ENCODE measurements around the gene POF1B. TPM values are rescaled to one million over a fixed set of nuclear protein-coding genes. Genes with fewer than 3 reads are reported as not detected.
A peak's percentile ranks its signal among the peaks of the same experiment; 100 is the strongest.
"Not testable (repeated sequence)": the region's sequence is repeated elsewhere in the genome, so short reads cannot be mapped to it uniquely, and the experiment has no call there.

The POF1B gene
- total and polyA plus RNA-seq, 4 experiments from 2014 or later = 0.49 to 0.90 (median 0.84) TPM

- H3K4me3 Mint-ChIP-seq = no peak overlapping the region
- intact Hi-C loops (cut with micrococcal nuclease) = no loop called here
- no peaks in the 10 kb centered on the region for H3K4me1 ChIP-seq (ENCODE audit: insufficient read depth, low read length)
- no peaks in the 10 kb centered on the region for H3K27me3 Mint-ChIP-seq
- H3K9me3 Mint-ChIP-seq = peaks cover 0 to 12% (median 3%) of the 10 kb centered on the region in 8 donors
- no peaks in the 10 kb centered on the region for H3K36me3 ChIP-seq (ENCODE audit: insufficient read depth, low read length)
- ChIA-PET POLR2A (ENCODE audit: partially characterized antibody) (no interaction called here), CTCF (ENCODE audit: partially characterized antibody) (no interaction called here)
- H3K36me3 Mint-ChIP-seq = no peaks in the 10 kb centered on the region
- H3K27me3 ChIP-seq (ENCODE audit: insufficient read depth, low read length) = no peaks in the 10 kb centered on the region
- peak in 1 of 5 donors; percentile 0 for DNase-seq
- no peak overlapping the region for H3K27ac ChIP-seq (ENCODE audit: low read depth, low read length)
- no peaks in the 10 kb centered on the region for H3K9me3 ChIP-seq (ENCODE audit: control insufficient read depth in 1 of 2, low read length in 2 of 2)
- H3K4me1 Mint-ChIP-seq = no peaks in the 10 kb centered on the region
- H3K4me3 ChIP-seq (ENCODE audit: low read length in 2 of 2) = no peak overlapping the region
- no peak overlapping the region for H3K27ac Mint-ChIP-seq
Observed at GRCh38 chrX:85309717-85310116, 69.7 kb downstream of the POF1B start.

- ChIA-PET POLR2A (ENCODE audit: partially characterized antibody) (no interaction called here), CTCF (ENCODE audit: partially characterized antibody) (no interaction called here)
- no peaks in the 10 kb centered on the region for H3K27me3 Mint-ChIP-seq
- no peak overlapping the region for H3K27ac Mint-ChIP-seq
- Histone ChIP-seq H3K4me1 (ENCODE audit: insufficient read depth, low read length) (no peaks in the 10 kb centered on the region), H3K36me3 (ENCODE audit: insufficient read depth, low read length) (no peaks in the 10 kb centered on the region), H3K27ac (ENCODE audit: low read depth, low read length) (no peak overlapping the region), H3K4me3 (ENCODE audit: low read length in 2 of 2) (no peak overlapping the region), H3K9me3 (ENCODE audit: control insufficient read depth in 1 of 2, low read length in 2 of 2) (no peaks in the 10 kb centered on the region), H3K27me3 (ENCODE audit: insufficient read depth, low read length) (no peaks in the 10 kb centered on the region)
- H3K36me3 Mint-ChIP-seq = no peaks in the 10 kb centered on the region
- no peak overlapping the region for H3K4me3 Mint-ChIP-seq
- intact Hi-C loops (cut with micrococcal nuclease) = no loop called here
- no peaks in the 10 kb centered on the region for H3K4me1 Mint-ChIP-seq
- H3K9me3 Mint-ChIP-seq = peaks cover 0 to 4% (median 0%) of the 10 kb centered on the region in 8 donors
- no peak for DNase-seq
Observed at GRCh38 chrX:85303544-85303943, 75.9 kb downstream of the POF1B start.

- no peaks in the 10 kb centered on the region for H3K36me3 ChIP-seq (ENCODE audit: insufficient read depth, low read length)
- no peak overlapping the region for H3K27ac ChIP-seq (ENCODE audit: low read depth, low read length)
- Mint-ChIP-seq H3K4me3 (no peak overlapping the region), H3K9me3 (peaks cover 0 to 13% (median 3%) of the 10 kb centered on the region in 8 donors), H3K36me3 (no peaks in the 10 kb centered on the region), H3K27me3 (no peaks in the 10 kb centered on the region), H3K4me1 (no peaks in the 10 kb centered on the region), H3K27ac (no peak overlapping the region)
- H3K4me1 ChIP-seq (ENCODE audit: insufficient read depth, low read length) = no peaks in the 10 kb centered on the region
- no peak overlapping the region for H3K4me3 ChIP-seq (ENCODE audit: low read length in 2 of 2)
- no peaks in the 10 kb centered on the region for H3K27me3 ChIP-seq (ENCODE audit: insufficient read depth, low read length)
- intact Hi-C loops (cut with micrococcal nuclease) = no loop called here
- POLR2A ChIA-PET (ENCODE audit: partially characterized antibody) = no interaction called here
- CTCF ChIA-PET (ENCODE audit: partially characterized antibody) = no interaction called here
- no peak for DNase-seq
- H3K9me3 ChIP-seq (ENCODE audit: control insufficient read depth in 1 of 2, low read length in 2 of 2) = no peaks in the 10 kb centered on the region
Observed at GRCh38 chrX:85288992-85289723, 90.3 kb downstream of the POF1B start.

GRCh38 chrX:85285286-85285685 lies 94.2 kb downstream of the POF1B start:
- DNase-seq; H3K27me3 ChIP-seq (ENCODE audit: insufficient read depth, low read length); H3K36me3 Mint-ChIP-seq; H3K9me3 ChIP-seq (ENCODE audit: control insufficient read depth in 1 of 2, low read length in 2 of 2); H3K36me3 ChIP-seq (ENCODE audit: insufficient read depth, low read length); H3K9me3 Mint-ChIP-seq; intact Hi-C loops (cut with micrococcal nuclease); H3K27ac ChIP-seq (ENCODE audit: low read depth, low read length); H3K27me3 Mint-ChIP-seq; CTCF ChIA-PET (ENCODE audit: partially characterized antibody); H3K27ac Mint-ChIP-seq; POLR2A ChIA-PET (ENCODE audit: partially characterized antibody); H3K4me3 Mint-ChIP-seq; H3K4me3 ChIP-seq (ENCODE audit: low read length in 2 of 2); H3K4me1 Mint-ChIP-seq; H3K4me1 ChIP-seq (ENCODE audit: insufficient read depth, low read length): not testable (repeated sequence)

- CTCF ChIA-PET (ENCODE audit: partially characterized antibody) = no interaction called here
- Mint-ChIP-seq H3K36me3 (no peaks in the 10 kb centered on the region), H3K4me3 (peak overlapping the region; percentile 83 to 92 (median 86)), H3K27me3 (peaks cover 3 to 9% of the 10 kb centered on the region in 2 donors), H3K4me1 (peaks cover 6 to 13% (median 11%) of the 10 kb centered on the region in 4 donors), H3K27ac (peak overlapping the region in 6 of 7 donors; percentile 11 to 74 (median 48)), H3K9me3 (peaks cover 0 to 4% (median 0%) of the 10 kb centered on the region in 8 donors)
- H3K4me1 ChIP-seq (ENCODE audit: insufficient read depth, low read length) = no peaks in the 10 kb centered on the region
- H3K27me3 ChIP-seq (ENCODE audit: insufficient read depth, low read length) = no peaks in the 10 kb centered on the region
- no peaks in the 10 kb centered on the region for H3K9me3 ChIP-seq (ENCODE audit: control insufficient read depth in 1 of 2, low read length in 2 of 2)
- POLR2A ChIA-PET (ENCODE audit: partially characterized antibody) = no interaction called here
- peak in 3 of 5 donors; percentile 2 to 19 (median 2) for DNase-seq
- H3K4me3 ChIP-seq (ENCODE audit: low read length in 2 of 2) = peak overlapping the region in 1 of 2 donors; percentile 32
- H3K27ac ChIP-seq (ENCODE audit: low read depth, low read length) = no peak overlapping the region
- intact Hi-C loops (cut with micrococcal nuclease) = no loop called here
- no peaks in the 10 kb centered on the region for H3K36me3 ChIP-seq (ENCODE audit: insufficient read depth, low read length)
Observed at GRCh38 chrX:85244450-85245211, 134.8 kb downstream of the POF1B start.

GRCh38 chrX:85243761-85244449 lies 135.6 kb downstream of the POF1B start, which contains the start of the genes SATL1 and ZNF711:
SATL1 (minus strand) TSS chrX:85243779; CDS start chrX:85108968, 134,811 bp downstream.
ZNF711 (plus strand) TSS chrX:85243991; CDS start chrX:85247573, 3,582 bp downstream.
- Histone ChIP-seq H3K27ac (ENCODE audit: low read depth, low read length) (no peak within 1 kb of the TSS), H3K4me1 (ENCODE audit: insufficient read depth, low read length) (no peaks in the 10 kb centered on the region), H3K27me3 (ENCODE audit: insufficient read depth, low read length) (no peaks in the 10 kb centered on the region), H3K9me3 (ENCODE audit: control insufficient read depth in 1 of 2, low read length in 2 of 2) (no peaks in the 10 kb centered on the region), H3K4me3 (ENCODE audit: low read length in 2 of 2) (peak within 1 kb of the TSS in 1 of 2 donors; percentile 32), H3K36me3 (ENCODE audit: insufficient read depth, low read length) (no peaks in the 10 kb centered on the region)
- ChIA-PET POLR2A (ENCODE audit: partially characterized antibody) (no interaction called here), CTCF (ENCODE audit: partially characterized antibody) (no interaction called here)
- H3K36me3 Mint-ChIP-seq = no peaks in the 10 kb centered on the region
- H3K9me3 Mint-ChIP-seq = peaks cover 0 to 4% (median 0%) of the 10 kb centered on the region in 8 donors
- H3K4me1 Mint-ChIP-seq = peaks cover 6 to 13% (median 11%) of the 10 kb centered on the region in 4 donors
- peaks cover 3 to 9% of the 10 kb centered on the region in 2 donors for H3K27me3 Mint-ChIP-seq
- peak in 3 of 5 donors; percentile 10 to 31 (median 13) for DNase-seq
- intact Hi-C loops (cut with micrococcal nuclease) = no loop called here
- peak within 1 kb of the TSS in 6 of 7 donors; percentile 11 to 74 (median 48) for H3K27ac Mint-ChIP-seq
- H3K4me3 Mint-ChIP-seq = peak within 1 kb of the TSS; percentile 83 to 92 (median 86)

- H3K4me1 ChIP-seq (ENCODE audit: insufficient read depth, low read length) = no peaks in the 10 kb centered on the region
- H3K9me3 Mint-ChIP-seq = peaks cover 0 to 4% (median 0%) of the 10 kb centered on the region in 8 donors
- H3K36me3 ChIP-seq (ENCODE audit: insufficient read depth, low read length) = no peaks in the 10 kb centered on the region
- no peaks in the 10 kb centered on the region for H3K27me3 ChIP-seq (ENCODE audit: insufficient read depth, low read length)
- no peak overlapping the region for H3K4me3 ChIP-seq (ENCODE audit: low read length in 2 of 2)
- H3K27me3 Mint-ChIP-seq = peaks cover 3 to 7% of the 10 kb centered on the region in 2 donors
- intact Hi-C loops (cut with micrococcal nuclease) = no loop called here
- no peaks in the 10 kb centered on the region for H3K9me3 ChIP-seq (ENCODE audit: control insufficient read depth in 1 of 2, low read length in 2 of 2)
- H3K4me1 Mint-ChIP-seq = peaks cover 6 to 13% (median 11%) of the 10 kb centered on the region in 4 donors
- H3K27ac ChIP-seq (ENCODE audit: low read depth, low read length) = no peak overlapping the region
- H3K27ac Mint-ChIP-seq = no peak overlapping the region
- CTCF ChIA-PET (ENCODE audit: partially characterized antibody) = no interaction called here
- POLR2A ChIA-PET (ENCODE audit: partially characterized antibody) = no interaction called here
- no peak for DNase-seq
- H3K4me3 Mint-ChIP-seq = peak overlapping the region; percentile 6 to 58 (median 35)
- H3K36me3 Mint-ChIP-seq = no peaks in the 10 kb centered on the region
Observed at GRCh38 chrX:85243155-85243554, 136.3 kb downstream of the POF1B start.

Data from CD4-positive, alpha-beta memory T cell (primary cell).